GM08714 (cell line): ENCODE results near the gene PRSS21.

Experiments used
- H3K4me3 ChIP-seq: fragments of 200-500 bp; sonication (Bioruptor generic); 2 replicates; pipeline ENCODE4 v1.5.1; 2014; ENCODE audit warnings: mild to moderate bottlenecking, low read length, inconsistent platforms
- ZNF274 ChIP-seq: IDR thresholded peaks from 2 replicates; pipeline ENCODE4 v1.6.1; 2012; ENCODE audit warnings: mild to moderate bottlenecking, low read depth, low read length

Gene PRSS21

GRCh38 chr16:2858245-2859025 lies 41.4 kb downstream of the PRSS21 start:
- H3K4me3 ChIP-seq = no peak overlapping the region
- TF ChIP-seq ZNF274 = no peak

- TF ChIP-seq ZNF274 = no peak
- H3K4me3 ChIP-seq = no peak overlapping the region
These were observed 42.7 kb downstream of the PRSS21 start for GRCh38 chr16:2859686-2860265.

- TF ChIP-seq ZNF274 = no peak
- H3K4me3 ChIP-seq = no peak overlapping the region
These were observed 44.0 kb downstream of the PRSS21 start for GRCh38 chr16:2860826-2861567.

- no peak for TF ChIP-seq ZNF274
- H3K4me3 ChIP-seq = no peak overlapping the region
These were observed 48.6 kb downstream of the PRSS21 start for GRCh38 chr16:2865651-2866050.

- no peak overlapping the region for H3K4me3 ChIP-seq
- no peak for TF ChIP-seq ZNF274
These were observed 49.4 kb downstream of the PRSS21 start for GRCh38 chr16:2866431-2866830.

- H3K4me3 ChIP-seq = peak overlapping the region; percentile 52; the same call in 1 of the 2 replicates
- no peak for TF ChIP-seq ZNF274
These were observed 50.6 kb downstream of the PRSS21 start for GRCh38 chr16:2867661-2867986.

- no peak for TF ChIP-seq ZNF274
- H3K4me3 ChIP-seq = peak overlapping the region; percentile 52; the same call in 1 of the 2 replicates
These were observed 51.2 kb downstream of the PRSS21 start for GRCh38 chr16:2867987-2868789.
